Measurements from ENCODE around the gene DAD1.

DAD1 gene

DNA sequence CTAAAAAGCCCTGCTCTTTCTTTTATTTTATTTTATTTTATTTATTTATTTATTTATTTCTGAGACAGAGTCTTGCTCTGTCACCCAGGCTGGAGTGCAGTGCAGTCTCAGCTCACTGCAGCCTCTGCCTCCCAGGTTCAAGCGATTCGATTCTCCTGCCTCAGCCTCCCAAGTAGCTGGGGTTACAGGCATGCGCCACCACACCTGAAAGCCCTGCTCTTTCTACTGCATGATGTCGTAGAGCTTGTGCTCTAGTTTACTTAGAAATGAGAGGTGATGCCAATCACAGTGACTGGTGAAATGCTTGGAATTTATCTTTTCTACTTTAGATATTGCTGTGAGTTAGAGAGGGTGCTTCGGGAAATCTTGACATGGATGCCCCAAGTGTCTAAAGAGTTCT lies 54.5 kb downstream of the DAD1 start:
- no peak for DNase-seq

DNA sequence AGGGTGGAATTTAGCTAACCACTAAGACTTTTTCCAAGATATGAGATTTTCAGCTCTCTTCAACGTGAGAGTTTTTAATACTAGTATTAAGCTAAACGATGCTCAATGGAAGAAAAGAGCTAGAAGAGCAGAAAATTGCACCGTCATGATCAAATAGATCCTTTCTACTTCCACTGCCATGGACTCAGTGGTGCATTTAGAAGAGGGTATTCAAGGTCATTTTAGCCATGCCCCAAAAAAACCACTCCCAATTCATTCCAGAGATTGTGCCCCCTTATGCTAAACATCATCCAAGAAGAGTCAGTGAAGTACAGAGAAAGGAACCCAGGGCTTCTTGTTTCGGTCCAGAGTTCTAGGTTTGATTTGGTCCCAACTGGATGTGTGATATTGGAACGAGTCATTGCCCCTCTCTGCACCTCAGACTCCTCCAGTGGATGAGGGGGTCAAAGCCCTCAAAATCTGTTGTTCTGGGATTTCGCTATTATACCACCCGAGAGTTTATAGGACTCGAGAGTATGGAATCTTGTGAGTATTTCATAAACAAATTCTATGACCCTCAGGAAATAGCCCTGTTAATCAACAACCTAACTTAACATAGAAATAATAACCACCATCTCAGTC lies 55.2 kb downstream of the DAD1 start:
- no peak for DNase-seq

DNA sequence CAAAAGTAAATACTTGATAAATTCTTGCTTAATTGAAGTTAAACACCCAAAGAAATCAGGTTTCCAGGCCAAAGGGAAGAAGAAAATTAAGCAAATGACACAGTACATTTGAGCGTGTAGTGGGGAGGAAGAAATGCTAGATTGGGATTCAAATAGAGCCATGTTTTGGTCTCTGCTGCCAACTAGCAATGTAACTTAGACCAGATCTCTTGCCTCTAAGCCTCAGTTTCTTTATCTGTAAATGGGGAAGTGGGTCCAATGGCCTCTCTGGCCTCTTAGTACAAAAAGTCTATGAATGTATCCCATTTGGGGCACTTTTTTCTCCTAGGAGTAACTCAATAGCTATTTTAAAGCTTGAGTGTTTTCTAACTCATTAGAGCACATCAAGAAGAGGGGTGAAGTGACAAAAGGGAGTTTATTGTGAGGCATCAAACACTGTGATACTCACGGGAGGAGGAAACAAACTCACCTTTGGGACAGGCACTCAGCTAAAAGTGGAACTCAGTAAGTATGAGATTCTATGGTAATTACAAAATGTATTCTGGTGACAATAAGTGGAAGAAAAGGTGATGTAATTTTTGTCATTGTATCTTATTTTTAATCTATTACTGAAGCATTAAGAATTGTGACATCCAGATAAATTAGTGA lies 55.8 kb downstream of the DAD1 start:
- no peak for DNase-seq

DNA sequence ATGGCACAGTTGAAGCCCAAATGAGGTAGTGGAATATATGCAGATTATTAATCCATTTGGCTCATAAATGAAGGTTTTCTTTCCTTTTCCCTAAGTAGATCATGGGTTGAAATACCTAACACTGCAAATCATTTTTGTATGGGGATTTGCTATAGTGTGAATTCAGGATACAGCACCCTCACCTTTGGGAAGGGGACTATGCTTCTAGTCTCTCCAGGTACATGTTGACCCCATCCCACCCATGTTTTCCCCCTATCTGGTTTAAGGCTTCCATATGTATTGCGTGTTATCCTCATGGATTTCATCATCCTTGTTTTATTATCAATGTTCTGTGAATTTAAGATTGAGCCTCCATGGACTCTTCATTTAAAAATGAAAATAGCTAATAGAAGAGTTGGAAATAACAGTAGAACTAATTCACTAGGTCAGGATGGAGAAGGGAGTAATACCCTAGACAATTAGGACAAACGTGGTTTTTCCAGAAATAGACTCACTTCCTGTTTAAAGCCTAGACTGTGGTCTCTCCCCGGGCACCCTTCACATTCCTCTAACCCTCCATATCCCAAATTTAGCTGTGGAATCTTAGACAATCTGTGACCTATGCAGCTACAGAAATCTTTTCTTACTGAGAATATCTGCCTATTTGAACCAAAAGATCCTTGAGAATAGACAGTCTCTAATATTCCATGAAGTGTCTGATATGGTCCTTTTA lies 56.5 kb downstream of the DAD1 start:
- DNase-seq: no peak

GRCh38 chr14:22531451-22532344 lies 57.3 kb downstream of the DAD1 start:
- peak; percentile 44 for DNase-seq

GRCh38 chr14:22530127-22530526 lies 58.9 kb downstream of the DAD1 start:
- DNase-seq: no peak

- DNase-seq: no peak
Measured at GRCh38 chr14:22526744-22527143, 62.3 kb downstream of the DAD1 start.

- DNase-seq: no peak
Measured at GRCh38 chr14:22526218-22526617, 62.8 kb downstream of the DAD1 start.

DNA sequence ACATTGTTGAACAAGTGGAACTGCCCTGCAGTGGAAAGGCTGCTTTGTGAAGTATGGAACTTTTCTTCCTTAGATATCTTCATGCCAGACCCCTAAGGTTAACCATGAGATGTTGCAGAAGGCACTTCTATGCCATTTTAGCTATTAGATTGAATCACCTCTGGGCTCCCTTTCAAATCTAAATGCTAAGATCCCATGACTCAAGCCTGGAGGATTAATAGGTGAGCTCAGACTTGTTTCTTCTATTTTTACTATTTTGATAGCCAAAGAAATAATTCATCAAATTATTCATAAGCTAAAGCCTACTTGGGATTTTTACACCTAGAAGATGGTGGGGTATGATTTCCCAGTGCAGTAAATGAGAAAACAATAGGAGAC lies 64.3 kb downstream of the DAD1 start:
- no peak for DNase-seq

DNA sequence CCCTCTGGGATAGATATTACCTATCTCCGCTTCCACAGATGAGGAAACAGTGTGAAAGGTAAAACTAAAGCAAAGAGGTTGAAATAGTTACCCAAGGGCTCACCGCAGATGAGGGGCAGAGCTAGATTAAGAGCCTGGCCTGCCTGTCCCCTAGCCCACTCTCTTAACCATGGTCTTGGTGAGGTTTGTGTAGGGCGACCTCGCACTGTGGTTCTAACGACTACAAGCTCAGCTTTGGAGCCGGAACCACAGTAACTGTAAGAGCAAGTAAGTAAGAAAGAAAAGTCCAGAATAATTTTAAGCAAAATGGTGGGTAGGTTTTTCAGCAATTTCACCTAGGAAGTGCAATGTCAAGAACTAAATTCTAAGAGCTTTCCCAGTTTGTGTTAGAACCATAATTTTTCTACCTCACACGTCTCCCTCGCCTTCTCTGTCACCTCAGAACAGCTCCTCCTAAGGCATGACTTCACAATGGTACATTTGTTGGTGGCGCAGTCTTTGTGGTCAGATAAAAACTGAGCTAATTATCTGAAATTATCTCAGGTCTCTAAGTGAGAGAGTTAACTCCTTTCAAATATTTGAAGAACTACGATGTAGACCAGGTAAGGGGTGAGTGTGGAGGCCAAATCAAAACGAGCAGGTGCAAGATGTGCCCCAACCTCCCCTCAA lies 64.8 kb downstream of the DAD1 start:
- no peak for DNase-seq

- no peak for DNase-seq
Measured at GRCh38 chr14:22523283-22523682, 65.7 kb downstream of the DAD1 start.

- DNase-seq: no peak
Measured at GRCh38 chr14:22522466-22522957, 66.5 kb downstream of the DAD1 start.

- DNase-seq: no peak
Measured at GRCh38 chr14:22521449-22522239, 67.4 kb downstream of the DAD1 start.

GRCh38 chr14:22520796-22521195 lies 68.2 kb downstream of the DAD1 start:
- no peak for DNase-seq

DNA sequence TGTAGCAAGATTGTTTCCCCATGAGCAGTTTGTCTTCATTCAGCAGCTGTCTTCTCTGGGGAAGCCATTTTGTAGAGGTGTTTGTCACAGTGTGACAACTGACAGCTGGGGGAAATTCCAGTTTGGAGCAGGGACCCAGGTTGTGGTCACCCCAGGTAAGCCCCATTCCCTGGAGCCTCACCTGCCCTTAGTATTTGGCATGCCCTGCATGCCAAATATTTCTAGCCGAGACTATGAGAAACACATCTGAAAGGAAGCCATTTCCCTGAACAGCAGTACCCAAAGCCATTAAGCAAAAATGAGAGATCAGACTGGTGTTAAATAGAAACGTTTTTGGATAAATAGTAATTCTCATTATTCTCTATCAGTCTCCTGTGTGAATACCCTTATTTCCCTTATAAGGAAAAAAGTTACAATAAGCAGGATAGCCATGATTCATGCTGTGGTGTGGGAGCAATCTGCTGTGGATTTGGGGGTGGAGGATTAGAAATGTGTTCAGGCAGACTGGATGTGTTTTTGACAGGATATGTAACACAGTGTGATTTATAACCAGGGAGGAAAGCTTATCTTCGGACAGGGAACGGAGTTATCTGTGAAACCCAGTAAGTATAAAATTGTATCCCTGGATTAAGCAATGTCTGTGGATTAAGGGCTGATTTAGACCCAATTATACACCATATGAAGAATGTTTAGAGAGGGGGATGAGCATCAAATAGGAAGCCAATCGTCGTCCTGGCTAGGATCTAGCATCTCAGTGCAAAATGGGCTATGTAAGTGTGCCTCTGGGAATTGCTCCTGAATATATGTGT lies 68.9 kb downstream of the DAD1 start:
- no peak for DNase-seq

DNA sequence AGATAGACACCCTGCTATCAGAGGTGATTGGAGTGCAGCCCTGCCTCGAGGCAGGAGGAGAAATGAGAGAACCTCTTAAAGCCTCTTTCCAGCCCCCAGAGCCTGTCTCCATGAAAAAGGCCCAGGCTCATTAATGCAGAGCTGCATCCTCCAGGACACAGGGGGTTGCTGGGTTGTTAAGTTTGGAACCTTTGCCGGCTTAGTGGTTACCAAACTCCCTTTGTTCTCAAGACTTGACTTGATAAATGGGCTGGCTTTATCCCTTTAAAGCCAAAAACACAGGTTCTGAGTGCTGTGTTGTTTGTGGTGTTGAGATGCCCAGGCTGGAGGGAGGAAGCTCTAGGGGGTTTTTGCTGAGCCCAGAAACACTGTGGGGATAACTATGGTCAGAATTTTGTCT lies 71.0 kb downstream of the DAD1 start:
- DNase-seq: no peak

GRCh38 chr14:22517117-22517720 lies 71.8 kb downstream of the DAD1 start:
- no peak for DNase-seq

- no peak for DNase-seq
Measured at GRCh38 chr14:22515929-22516328, 73.1 kb downstream of the DAD1 start.
